SU-DHL-6 (cell line): Measurements from ENCODE around the gene OR2F1.

ENCODE experiments used
- EZH2phosphoT487 ChIP-seq: fragments of 200-600 bp; sonication (generic), shearing (Covaris generic); conservative IDR thresholded peaks from 2 replicates; pipeline ENCODE4 v1.6.1; 2018; ENCODE audit warnings: mild to moderate bottlenecking, antibody characterized with exemption, low read length, moderate library complexity, mixed read lengths
- TF ChIP-seq, protein P1 (sequence below): fragments of 200-600 bp; sonication (generic); IDR thresholded peaks from one replicate; pipeline ENCODE4 v1.5.1; 2017; ENCODE audit warnings: antibody characterized with exemption, mild to moderate bottlenecking, low read length, moderate library complexity; ENCODE audit not compliant: insufficient read depth, poor library complexity, severe bottlenecking

DNA sequence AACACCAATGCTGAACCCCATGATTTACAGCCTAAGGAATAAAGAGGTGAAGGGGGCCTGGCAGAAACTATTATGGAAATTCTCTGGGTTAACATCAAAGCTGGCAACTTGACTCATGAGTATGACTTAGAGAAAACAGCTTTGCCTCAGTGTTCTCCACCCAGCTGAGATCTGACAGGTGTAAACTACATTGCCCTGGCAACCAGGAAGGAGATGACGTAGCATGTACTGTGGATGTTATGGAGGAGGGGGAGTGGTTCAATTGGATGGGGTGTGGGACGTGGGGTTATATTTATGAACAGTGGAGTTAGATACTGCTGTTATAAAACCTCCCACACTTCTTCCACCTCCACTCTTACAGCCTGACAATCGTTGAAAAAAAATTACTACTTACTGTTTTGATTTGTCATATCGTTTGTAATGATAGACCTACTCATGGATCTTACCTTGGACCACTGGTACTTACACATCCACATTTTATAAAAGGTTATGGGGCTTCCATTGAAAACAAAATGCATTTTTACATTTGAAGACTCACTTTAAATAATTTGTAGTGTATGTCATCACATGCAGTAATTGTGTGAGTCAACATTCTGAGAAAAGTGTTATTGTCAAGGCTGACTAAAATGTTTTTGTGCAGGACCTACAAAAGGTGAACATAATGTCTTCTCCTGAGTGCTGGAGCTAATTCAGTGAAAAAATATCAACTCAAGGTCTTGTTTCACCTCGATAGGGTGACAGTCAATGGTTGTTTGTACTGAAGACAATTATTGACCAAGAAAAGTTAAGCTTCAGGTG lies 6.4 kb downstream of the OR2F1 start:
- TF ChIP-seq, protein P1, sequence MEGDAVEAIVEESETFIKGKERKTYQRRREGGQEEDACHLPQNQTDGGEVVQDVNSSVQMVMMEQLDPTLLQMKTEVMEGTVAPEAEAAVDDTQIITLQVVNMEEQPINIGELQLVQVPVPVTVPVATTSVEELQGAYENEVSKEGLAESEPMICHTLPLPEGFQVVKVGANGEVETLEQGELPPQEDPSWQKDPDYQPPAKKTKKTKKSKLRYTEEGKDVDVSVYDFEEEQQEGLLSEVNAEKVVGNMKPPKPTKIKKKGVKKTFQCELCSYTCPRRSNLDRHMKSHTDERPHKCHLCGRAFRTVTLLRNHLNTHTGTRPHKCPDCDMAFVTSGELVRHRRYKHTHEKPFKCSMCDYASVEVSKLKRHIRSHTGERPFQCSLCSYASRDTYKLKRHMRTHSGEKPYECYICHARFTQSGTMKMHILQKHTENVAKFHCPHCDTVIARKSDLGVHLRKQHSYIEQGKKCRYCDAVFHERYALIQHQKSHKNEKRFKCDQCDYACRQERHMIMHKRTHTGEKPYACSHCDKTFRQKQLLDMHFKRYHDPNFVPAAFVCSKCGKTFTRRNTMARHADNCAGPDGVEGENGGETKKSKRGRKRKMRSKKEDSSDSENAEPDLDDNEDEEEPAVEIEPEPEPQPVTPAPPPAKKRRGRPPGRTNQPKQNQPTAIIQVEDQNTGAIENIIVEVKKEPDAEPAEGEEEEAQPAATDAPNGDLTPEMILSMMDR: no peak
- TF ChIP-seq EZH2phosphoT487: no peak
